Activated B cell treated with CpG ODN at 0.5 μM for 24 hours (primary cell): ENCODE measurements around the gene WFIKKN1. TPM values are rescaled to one million over a fixed set of nuclear protein-coding genes. Genes with fewer than 3 reads are reported as not detected.

Experiments used
- ATAC-seq: fragments of 200-7000 bp; cut with Tn5 transposase; one replicate; pipeline ENCODE4 v1.10.0; 2021; ENCODE audit warnings: low read depth, mild to moderate bottlenecking, moderate library complexity
- CTCF ChIA-PET: fragments of 350-600 bp; sonication (Branson Sonifier 250); formaldehyde crosslinking; loops from one replicate; lab custom pipeline; 2021; ENCODE audit warnings: antibody characterized with exemption; lab: Charles Lee
- POLR2A ChIA-PET: fragments of 350-600 bp; sonication (Branson Sonifier 250); formaldehyde crosslinking; loops from one replicate; lab custom pipeline; 2021; ENCODE audit warnings: antibody characterized with exemption; lab: Charles Lee
- DNase-seq: peaks from one replicate; pipeline ENCODE4 v3.0.0; 2022
- H3K27ac Mint-ChIP-seq: one replicate; pipeline ENCODE4 v1.8.0; 2020; ENCODE audit warnings: mixed read lengths
- H3K27me3 Mint-ChIP-seq: one replicate; pipeline ENCODE4 v1.8.0; 2021; ENCODE audit warnings: mixed read lengths
- H3K36me3 Mint-ChIP-seq: one replicate; pipeline ENCODE4 v1.8.0; 2021; ENCODE audit warnings: low read depth, mixed read lengths
- H3K4me1 Mint-ChIP-seq: one replicate; pipeline ENCODE4 v1.8.0; 2021; ENCODE audit warnings: mixed read lengths
- H3K4me3 Mint-ChIP-seq: one replicate; pipeline ENCODE4 v1.8.0; 2020; ENCODE audit warnings: mild to moderate bottlenecking, mixed read lengths
- H3K9me3 Mint-ChIP-seq: one replicate; pipeline ENCODE4 v1.8.0; 2020; ENCODE audit warnings: mixed read lengths
- intact Hi-C: fragments of 100-400 bp; cut with micrococcal nuclease; formaldehyde crosslinking; loops from one replicate; pipeline ENCODE4 v1.15.1; 2024
- total RNA-seq: library from RNA; stranded (reverse); gene quantifications from 2 replicates; pipeline ENCODE4 v1.2.3, GENCODE V29; 2022
- TF ChIP-seq, protein P1 (sequence below): fragments of 200-600 bp; IDR thresholded peaks from one replicate; pipeline ENCODE4 v1.8.0; 2022; ENCODE audit warnings: antibody characterized with exemption, mild to moderate bottlenecking

Gene WFIKKN1, protein sequence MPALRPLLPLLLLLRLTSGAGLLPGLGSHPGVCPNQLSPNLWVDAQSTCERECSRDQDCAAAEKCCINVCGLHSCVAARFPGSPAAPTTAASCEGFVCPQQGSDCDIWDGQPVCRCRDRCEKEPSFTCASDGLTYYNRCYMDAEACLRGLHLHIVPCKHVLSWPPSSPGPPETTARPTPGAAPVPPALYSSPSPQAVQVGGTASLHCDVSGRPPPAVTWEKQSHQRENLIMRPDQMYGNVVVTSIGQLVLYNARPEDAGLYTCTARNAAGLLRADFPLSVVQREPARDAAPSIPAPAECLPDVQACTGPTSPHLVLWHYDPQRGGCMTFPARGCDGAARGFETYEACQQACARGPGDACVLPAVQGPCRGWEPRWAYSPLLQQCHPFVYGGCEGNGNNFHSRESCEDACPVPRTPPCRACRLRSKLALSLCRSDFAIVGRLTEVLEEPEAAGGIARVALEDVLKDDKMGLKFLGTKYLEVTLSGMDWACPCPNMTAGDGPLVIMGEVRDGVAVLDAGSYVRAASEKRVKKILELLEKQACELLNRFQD
- total RNA-seq: 0.42 and 0.47 TPM in 2 replicates

- POLR2A ChIA-PET: no interaction called here
- H3K36me3 Mint-ChIP-seq: peaks cover 19% of the 10 kb centered on the region
- CTCF ChIA-PET: no interaction called here
Measured at GRCh38 chr16:630815-631405, at the start of gene WFIKKN1. Gene WFIKKN1, plus strand, starts transcription at chr16:630985. Its CDS starts 269 bp downstream, at chr16:631254.

DNA sequence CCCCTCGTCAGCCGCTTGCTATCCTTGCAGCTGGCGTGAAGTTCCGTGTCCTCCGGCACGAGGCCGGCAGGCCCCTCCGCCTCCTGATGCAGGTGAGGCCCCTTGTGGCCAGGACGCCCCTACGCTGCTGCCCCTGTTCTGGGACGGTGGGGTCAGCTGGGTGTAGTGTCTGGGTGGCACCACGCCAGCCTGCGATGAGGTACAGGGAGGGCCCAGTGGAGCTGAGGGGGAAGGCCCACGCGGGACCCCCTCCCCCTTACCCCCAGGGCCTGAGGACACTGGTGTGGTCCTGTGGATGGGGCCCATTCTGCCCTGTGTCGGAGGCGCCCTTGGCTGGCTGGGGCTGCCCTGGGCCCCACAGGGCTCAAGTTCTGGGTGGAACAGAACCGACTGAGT lies 48.6 kb upstream of the WFIKKN1 start:
- intact Hi-C loops: no loop called here
- no peak for ATAC-seq

More at GRCh38 chr16:630815-631405, at the start of gene WFIKKN1:
- intact Hi-C loops: no loop called here
- no peaks in the 10 kb centered on the region for H3K27me3 Mint-ChIP-seq
- ATAC-seq (no peak), DNase-seq (no peak)
- H3K27ac Mint-ChIP-seq: no peak within 1 kb of the TSS
- H3K4me1 Mint-ChIP-seq: peaks cover 4% of the 10 kb centered on the region
- TF ChIP-seq, protein P1, sequence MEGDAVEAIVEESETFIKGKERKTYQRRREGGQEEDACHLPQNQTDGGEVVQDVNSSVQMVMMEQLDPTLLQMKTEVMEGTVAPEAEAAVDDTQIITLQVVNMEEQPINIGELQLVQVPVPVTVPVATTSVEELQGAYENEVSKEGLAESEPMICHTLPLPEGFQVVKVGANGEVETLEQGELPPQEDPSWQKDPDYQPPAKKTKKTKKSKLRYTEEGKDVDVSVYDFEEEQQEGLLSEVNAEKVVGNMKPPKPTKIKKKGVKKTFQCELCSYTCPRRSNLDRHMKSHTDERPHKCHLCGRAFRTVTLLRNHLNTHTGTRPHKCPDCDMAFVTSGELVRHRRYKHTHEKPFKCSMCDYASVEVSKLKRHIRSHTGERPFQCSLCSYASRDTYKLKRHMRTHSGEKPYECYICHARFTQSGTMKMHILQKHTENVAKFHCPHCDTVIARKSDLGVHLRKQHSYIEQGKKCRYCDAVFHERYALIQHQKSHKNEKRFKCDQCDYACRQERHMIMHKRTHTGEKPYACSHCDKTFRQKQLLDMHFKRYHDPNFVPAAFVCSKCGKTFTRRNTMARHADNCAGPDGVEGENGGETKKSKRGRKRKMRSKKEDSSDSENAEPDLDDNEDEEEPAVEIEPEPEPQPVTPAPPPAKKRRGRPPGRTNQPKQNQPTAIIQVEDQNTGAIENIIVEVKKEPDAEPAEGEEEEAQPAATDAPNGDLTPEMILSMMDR: no peak
- H3K9me3 Mint-ChIP-seq: no peaks in the 10 kb centered on the region
- no peak within 1 kb of the TSS for H3K4me3 Mint-ChIP-seq

GRCh38 chr16:582614-583331 lies 48.0 kb upstream of the WFIKKN1 start:
- ChIA-PET CTCF (no interaction called here), POLR2A (no interaction called here)
- Mint-ChIP-seq H3K27ac (no peak overlapping the region), H3K36me3 (no peaks in the 10 kb centered on the region), H3K4me3 (no peak overlapping the region), H3K27me3 (no peaks in the 10 kb centered on the region), H3K9me3 (no peaks in the 10 kb centered on the region), H3K4me1 (peaks cover 7% of the 10 kb centered on the region)
- intact Hi-C loops: no loop called here
- TF ChIP-seq, protein P1: no peak
- DNase-seq (no peak), ATAC-seq (no peak)

More for the DNA sequence above, 48.6 kb upstream of the WFIKKN1 start:
- peaks cover 3% of the 10 kb centered on the region for H3K4me1 Mint-ChIP-seq
- DNase-seq: no peak
- ChIA-PET CTCF (no interaction called here), POLR2A (interaction anchor here (0.6 to 0.7 kb wide), 2 partner anchors 15 to 55 kb away, joined by 3 to 9 read pairs; partner anchors contain the start of gene NHLRC4)
- TF ChIP-seq, protein P1: no peak
- H3K36me3 Mint-ChIP-seq: no peaks in the 10 kb centered on the region
- no peaks in the 10 kb centered on the region for H3K9me3 Mint-ChIP-seq
- H3K4me3 Mint-ChIP-seq: no peak overlapping the region
- H3K27me3 Mint-ChIP-seq: no peaks in the 10 kb centered on the region
- H3K27ac Mint-ChIP-seq: no peak overlapping the region

DNA sequence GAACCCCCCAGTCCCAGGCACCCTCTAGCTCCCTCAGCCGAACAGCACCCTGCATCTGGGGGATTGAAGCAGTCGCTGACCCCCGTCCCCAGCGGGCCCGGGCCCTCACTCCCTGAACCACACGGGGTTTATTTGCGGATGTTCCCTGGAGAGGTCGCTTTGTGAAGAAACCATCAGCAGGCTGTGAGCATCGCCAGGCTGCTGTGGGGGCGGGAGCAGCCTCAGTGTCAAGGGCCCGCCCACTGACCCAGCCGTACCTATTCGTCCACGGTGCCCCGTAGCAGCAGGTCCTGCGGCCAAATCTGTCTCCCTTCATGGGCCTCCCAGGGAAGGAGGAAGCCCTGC lies 47.3 kb upstream of the WFIKKN1 start:
- ATAC-seq (no peak), DNase-seq (no peak)
- CTCF ChIA-PET: no interaction called here
- intact Hi-C loops: no loop called here
- peaks cover 13% of the 10 kb centered on the region for H3K4me1 Mint-ChIP-seq
- no peak overlapping the region for H3K27ac Mint-ChIP-seq
- POLR2A ChIA-PET: no interaction called here
- TF ChIP-seq, protein P1: no peak
- H3K9me3 Mint-ChIP-seq: no peaks in the 10 kb centered on the region
- H3K36me3 Mint-ChIP-seq: no peaks in the 10 kb centered on the region
- H3K27me3 Mint-ChIP-seq: no peaks in the 10 kb centered on the region
- H3K4me3 Mint-ChIP-seq: no peak overlapping the region
